ENCODE results near the gene GRHL1.

DNA sequence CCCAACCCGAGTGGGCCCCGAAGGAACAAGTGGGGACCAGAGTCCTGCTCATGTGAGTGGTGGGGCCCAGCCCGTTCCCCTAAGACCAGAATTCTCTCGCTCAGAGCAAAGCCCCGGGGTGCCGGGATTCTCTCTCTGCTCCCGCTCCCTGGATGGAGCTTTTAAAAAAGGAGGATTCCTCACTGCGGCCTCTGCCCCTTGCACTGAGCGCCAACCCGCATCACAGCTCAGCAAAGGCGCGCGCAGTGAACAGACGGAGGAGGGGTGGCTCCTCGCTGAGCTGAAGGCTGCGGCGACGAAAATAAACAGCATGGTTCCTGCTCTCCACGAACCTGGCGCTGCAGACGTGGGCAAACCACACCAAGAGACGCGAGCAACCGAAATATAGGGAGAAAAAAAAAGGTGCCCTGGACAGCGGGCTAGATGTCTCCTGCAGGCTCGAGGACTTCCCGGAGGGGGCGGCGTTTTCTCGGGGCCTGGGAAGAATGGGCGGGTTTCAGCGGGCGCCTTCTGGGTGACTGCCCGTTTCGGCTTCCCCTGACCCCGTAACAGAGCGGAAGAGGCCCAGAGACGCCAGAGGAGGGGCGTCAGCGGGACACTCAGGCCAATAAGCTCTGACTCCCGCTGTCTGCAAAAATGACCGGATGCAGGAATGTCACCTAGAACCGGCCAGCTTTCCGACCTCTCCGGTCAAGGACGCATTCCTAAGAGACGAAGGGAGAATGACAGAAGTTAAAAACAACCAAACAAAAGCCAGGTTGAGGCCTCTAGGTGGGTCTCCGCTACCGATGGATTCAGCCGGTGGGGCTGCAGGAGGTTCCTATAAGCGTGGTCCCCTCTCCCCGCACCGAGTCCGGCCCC lies 91.0 kb downstream of the GRHL1 start:
- TF ChIP-seq SUZ12 (IDR thresholded peaks at IDR 0.05; ENCODE audit: extremely low read depth, insufficient read depth, insufficient read length) (no peak), ZNF274 (IDR thresholded peaks at IDR 0.05; ENCODE audit: low read depth, low read length) (no peak), YY1 (IDR thresholded peaks at IDR 0.05; ENCODE audit: insufficient read depth, insufficient read length) (no peak)
